Esophagus squamous epithelium (tissue), 4 donors: ENCODE measurements around the gene GRIP2.

Experiments used
- CTCF ChIP-seq, 6 experiments: fragments of 450-650 bp in 4 of 6; fragments of 200-600 bp in 2 of 6; sonication (generic) in 2 of 6; IDR thresholded peaks; one replicate each; pipeline ENCODE4 v1.5.1; 2016 to 2019; ENCODE audit warnings: antibody characterized with exemption in 6 of 6, mild to moderate bottlenecking in 4 of 6, moderate library complexity in 4 of 6
- POLR2A ChIP-seq, 4 donors: fragments of 450-650 bp; IDR thresholded peaks; one replicate each; pipeline ENCODE4 v1.6.1; 2017; ENCODE audit warnings: antibody characterized with exemption in 4 of 4, mild to moderate bottlenecking in 4 of 4, moderate library complexity in 3 of 4

GRCh38 chr3:14516738-14517345 is 23.3 kb downstream of the GRIP2 start:
- no peak for TF ChIP-seq CTCF (IDR thresholded peaks at IDR 0.05)
- no peak for TF ChIP-seq POLR2A (IDR thresholded peaks at IDR 0.05)
